Prostate gland (tissue), 2 donors: Measurements from ENCODE around the gene SLC6A20. TPM values are rescaled to one million over a fixed set of nuclear protein-coding genes. Genes with fewer than 3 reads are reported as not detected.

Experiments
- DNase-seq: peaks from one replicate; pipeline ENCODE4 v3.0.0-alpha.2; 2019; ENCODE audit warnings: low spot score
- H3K27ac ChIP-seq, 2 donors: fragments of 200-600 bp; sonication (generic); 2 replicates each; pipeline ENCODE4 v1.5.1; 2017 to 2019
- H3K27me3 ChIP-seq: fragments of 200-600 bp; sonication (generic); replicated peaks from 2 replicates; pipeline ENCODE4 v1.5.1; 2019; ENCODE audit not compliant: insufficient read depth
- H3K36me3 ChIP-seq, 2 donors: fragments of 200-600 bp; sonication (generic); 1 replicate in 1 of 2; 2 replicates in 1 of 2; pipeline versions ENCODE4 v1.5.1 to v1.8.1; 2017 to 2019
- H3K4me1 ChIP-seq: fragments of 200-600 bp; sonication (generic); replicated peaks from 2 replicates; pipeline ENCODE4 v1.5.1; 2019
- H3K4me3 ChIP-seq, 2 donors: fragments of 200-600 bp; sonication (generic); 2 replicates each; pipeline ENCODE4 v1.5.1; 2017 to 2019
- H3K9me3 ChIP-seq: fragments of 200-600 bp; sonication (generic); 2 replicates; pipeline ENCODE4 v1.5.1; 2017
- POLR2A ChIP-seq: fragments of 450-650 bp; IDR thresholded peaks from one replicate; pipeline ENCODE4 v1.6.1; 2016; ENCODE audit warnings: antibody characterized with exemption, mild to moderate bottlenecking
- POLR2AphosphoS5 ChIP-seq: sonication (generic); formaldehyde crosslinking; IDR thresholded peaks from one replicate; pipeline ENCODE4 v1.6.1; 2017; ENCODE audit warnings: antibody characterized with exemption
- WGBS: methylation state at CpG from one replicate; pipeline ENCODE4 v1.1.5; 2018; 5-methylcytosine and 5-hydroxymethylcytosine counted together
- intact Hi-C: fragments of 100-400 bp; cut with DNase I; formaldehyde crosslinking; loops from one replicate; pipeline ENCODE4 v1.14.2; 2022
- small RNA-seq, 2 donors: library from RNA; depleted of rRNA; stranded (forward); fragments of <200 nt; gene quantifications; one replicate each; pipeline ENCODE3, GENCODE V24; 2016
- total RNA-seq, 2 donors: library from RNA; depleted of rRNA; stranded (reverse); fragments of >200 nt; gene quantifications; one replicate each; pipeline ENCODE4 v1.1.0, GENCODE V29; 2016
- TF ChIP-seq, protein P1 (sequence below), 4 experiments: fragments of 200-600 bp in 2 of 4; fragments of 450-650 bp in 2 of 4; sonication (generic) in 2 of 4; IDR thresholded peaks; 1 replicate in 3 of 4; 2 replicates in 1 of 4; pipeline ENCODE4 v1.5.1; 2016 to 2019; ENCODE audit warnings: antibody characterized with exemption in 4 of 4, mild to moderate bottlenecking in 2 of 4, moderate library complexity in 2 of 4

SLC6A20 gene
- total RNA-seq, 2 donors from 2014 or later, result 1.6 TPM; not detected in 1

DNA sequence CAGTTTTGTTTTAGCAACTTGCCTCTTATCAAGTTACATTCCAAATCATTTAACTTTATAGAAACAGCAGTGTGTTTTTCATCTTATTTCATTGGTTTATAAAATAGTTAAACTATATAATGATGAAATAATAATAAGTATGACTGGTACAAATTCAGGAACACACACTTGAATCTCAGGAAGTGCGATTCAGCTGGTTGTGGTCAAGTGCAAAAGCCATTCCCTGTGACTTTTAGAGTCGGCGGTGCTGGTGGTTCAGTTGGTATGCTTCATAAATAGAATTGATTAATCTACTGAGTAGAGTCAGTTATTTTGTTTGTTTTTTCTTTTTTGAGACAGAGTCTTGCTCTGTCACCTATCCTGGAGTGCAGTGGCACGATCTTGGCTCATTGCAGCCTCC is 84.4 kb downstream of the SLC6A20 start:
- TF ChIP-seq POLR2AphosphoS5 (no peak), POLR2A (no peak)
- TF ChIP-seq, protein P1, sequence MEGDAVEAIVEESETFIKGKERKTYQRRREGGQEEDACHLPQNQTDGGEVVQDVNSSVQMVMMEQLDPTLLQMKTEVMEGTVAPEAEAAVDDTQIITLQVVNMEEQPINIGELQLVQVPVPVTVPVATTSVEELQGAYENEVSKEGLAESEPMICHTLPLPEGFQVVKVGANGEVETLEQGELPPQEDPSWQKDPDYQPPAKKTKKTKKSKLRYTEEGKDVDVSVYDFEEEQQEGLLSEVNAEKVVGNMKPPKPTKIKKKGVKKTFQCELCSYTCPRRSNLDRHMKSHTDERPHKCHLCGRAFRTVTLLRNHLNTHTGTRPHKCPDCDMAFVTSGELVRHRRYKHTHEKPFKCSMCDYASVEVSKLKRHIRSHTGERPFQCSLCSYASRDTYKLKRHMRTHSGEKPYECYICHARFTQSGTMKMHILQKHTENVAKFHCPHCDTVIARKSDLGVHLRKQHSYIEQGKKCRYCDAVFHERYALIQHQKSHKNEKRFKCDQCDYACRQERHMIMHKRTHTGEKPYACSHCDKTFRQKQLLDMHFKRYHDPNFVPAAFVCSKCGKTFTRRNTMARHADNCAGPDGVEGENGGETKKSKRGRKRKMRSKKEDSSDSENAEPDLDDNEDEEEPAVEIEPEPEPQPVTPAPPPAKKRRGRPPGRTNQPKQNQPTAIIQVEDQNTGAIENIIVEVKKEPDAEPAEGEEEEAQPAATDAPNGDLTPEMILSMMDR (IDR thresholded peaks at IDR 0.05), result no peak
- Histone ChIP-seq H3K4me1 (no peaks in the 10 kb centered on the region), H3K9me3 (no peaks in the 10 kb centered on the region), H3K4me3 (no peak overlapping the region), H3K36me3 (no peaks in the 10 kb centered on the region), H3K27me3 (no peaks in the 10 kb centered on the region), H3K27ac (no peak overlapping the region)
- 95% methylated on average over 4 of the region's 4 CpGs for WGBS
- DNase-seq, result no peak
- intact Hi-C loops, result no loop called here

DNA sequence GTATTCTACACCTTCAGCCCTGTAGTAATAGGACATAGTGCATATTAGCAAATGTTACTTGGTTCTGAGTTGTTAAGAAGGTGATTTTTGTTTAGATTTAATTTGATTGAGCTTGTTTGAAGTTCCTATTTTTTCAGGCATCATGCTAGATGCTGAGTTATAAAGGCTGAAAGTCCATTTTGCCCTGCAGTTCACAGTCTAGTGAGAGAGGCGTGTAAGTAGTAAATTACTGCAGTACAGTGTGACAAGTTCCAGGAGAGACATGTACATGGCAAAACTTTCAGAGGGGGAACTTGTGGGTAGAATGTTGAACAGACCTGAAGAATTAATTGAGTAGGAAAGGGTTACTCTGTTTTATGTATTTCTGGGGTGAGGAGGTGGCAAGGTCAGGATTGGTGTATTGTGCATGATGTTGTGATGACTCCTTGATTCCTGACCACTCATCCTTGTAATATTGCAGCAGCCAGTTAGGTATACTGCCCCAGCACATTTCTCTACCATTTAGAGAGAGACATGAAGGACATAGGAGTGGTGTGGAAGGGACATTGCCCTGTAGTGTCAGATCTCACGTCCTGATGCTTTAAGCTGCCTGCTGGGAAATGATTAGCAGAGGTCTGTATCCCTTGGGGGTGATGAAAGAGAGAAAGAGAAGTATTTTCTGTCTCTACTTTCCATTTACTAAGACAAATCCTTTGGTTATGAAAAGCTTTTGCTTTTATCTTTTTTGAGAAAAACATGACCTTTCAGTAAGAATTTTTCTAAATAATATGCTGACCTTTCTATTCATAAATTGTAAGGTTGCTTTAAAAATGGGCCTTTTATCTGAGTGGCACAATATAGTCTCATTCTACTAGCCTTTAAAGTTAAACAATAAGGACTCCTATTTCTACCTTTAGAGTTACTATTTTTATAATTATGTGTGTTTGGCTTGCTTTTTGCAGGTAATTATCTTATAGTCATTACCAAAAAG is 90.2 kb downstream of the SLC6A20 start:
- intact Hi-C loops, result no loop called here
- Histone ChIP-seq H3K9me3 (no peaks in the 10 kb centered on the region), H3K36me3 (no peaks in the 10 kb centered on the region), H3K4me3 (no peak overlapping the region), H3K27me3 (no peaks in the 10 kb centered on the region), H3K27ac (no peak overlapping the region), H3K4me1 (no peaks in the 10 kb centered on the region)
- 78% methylated on average over 2 of the region's 2 CpGs for WGBS
- DNase-seq, result no peak
- TF ChIP-seq, protein P1 (IDR thresholded peaks at IDR 0.05), result no peak
- TF ChIP-seq POLR2A, result no peak
- no peak for TF ChIP-seq POLR2AphosphoS5

Small RNAs within 50 kb of the gene (small RNA-seq; reads per million reads assigned to genes)
- gene RN7SL145P, result 0 reads per million in 2 donors

Other genes with a start within 250 kb of the SLC6A20 start
- gene LIMD1, start 201.8 kb downstream of the SLC6A20 start, total RNA-seq, result 10 to 100 TPM; 34.2 to 40.2 TPM
- gene SACM1L, start 107.1 kb downstream of the SLC6A20 start, total RNA-seq, result 10 to 100 TPM; 56.6 to 62.8 TPM
- 10 to 100 TPM; 23.2 to 28.9 TPM for gene LZTFL1, start 45.6 kb upstream of the SLC6A20 start, total RNA-seq
- under 1 TPM in 1 of 2 donors, not detected in 1; 0.09 TPM for gene CCR9, start 90.0 kb upstream of the SLC6A20 start, total RNA-seq
- 1 to 10 TPM in 1 of 2 donors, under 1 TPM in 1; 0.96 to 1.2 TPM for gene CXCR6, start 146.9 kb upstream of the SLC6A20 start, total RNA-seq
- gene FYCO1, start 199.3 kb upstream of the SLC6A20 start, total RNA-seq, result 10 to 100 TPM; 33.1 to 56.7 TPM
- gene XCR1, start 230.9 kb upstream of the SLC6A20 start, total RNA-seq, result not detected